ENCODE data around the gene IL2RA. TPM values are rescaled to one million over a fixed set of nuclear protein-coding genes. Genes with fewer than 3 reads are reported as not detected.

Gene IL2RA
- total and polyA plus RNA-seq, 2 donors (not counting 3 experiments of a cell fraction or from before 2014, with no cell fraction given): not detected

- no peak overlapping the region for H3K4me2 ChIP-seq (ENCODE audit: insufficient read depth, low read length)
- intact Hi-C loops (cut with micrococcal nuclease) (no loop called here), dilution Hi-C loops (cut with MboI; ENCODE audit: extremely low pct_ligation_motif_present, low sequenced_read_pairs) (no loop called here)
- H3K27ac ChIP-seq (ENCODE audit: insufficient read depth, low read depth, low read length): no peak overlapping the region
- BruUV-seq (replicated peaks): no TSS peak
- DNase-seq (ENCODE audit: low read depth, low spot score) (no peak), FAIRE-seq (no peak)
- no peaks in the 10 kb centered on the region for H3K4me1 ChIP-seq (ENCODE audit: control insufficient read depth, extremely low read depth, insufficient read depth, low read length)
- no peak overlapping the region for H3K9ac ChIP-seq (replicated peaks; ENCODE audit: extremely low read depth, insufficient read depth, low read length)
- H4K20me1 ChIP-seq (replicated peaks; ENCODE audit: control insufficient read depth, extremely low read depth, insufficient read depth, low read length): no peaks in the 10 kb centered on the region
- no peaks in the 10 kb centered on the region for H3K79me2 ChIP-seq (ENCODE audit: control insufficient read depth, insufficient read depth, low read length)
- H3K36me3 ChIP-seq (ENCODE audit: control insufficient read depth in 2 of 2, extremely low read depth in 1 of 2, insufficient read depth in 2 of 2, low read length in 2 of 2): no peaks in the 10 kb centered on the region
- H3K27me3 ChIP-seq (ENCODE audit: control insufficient read depth in 2 of 2, insufficient read depth in 2 of 2, low read length in 2 of 2): peaks cover 6 to 9% of the 10 kb centered on the region in 2 experiments
- no peak overlapping the region for H2AFZ ChIP-seq (ENCODE audit: low read depth, low read length)
- POLR2A ChIA-PET: no interaction called here
- H3K9me3 ChIP-seq (replicated peaks; ENCODE audit: control insufficient read depth, insufficient read depth, low read length): no peaks in the 10 kb centered on the region
- no peaks in the 10 kb centered on the region for H3K9me1 ChIP-seq (replicated peaks; ENCODE audit: control insufficient read depth, extremely low read depth, insufficient read depth, low read length)
- H3K4me3 ChIP-seq (replicated peaks in 1 of 3; ENCODE audit: insufficient read depth in 1 of 3, low read depth in 1 of 3, low read length in 3 of 3): no peak overlapping the region
- TF ChIP-seq JUN (IDR thresholded peaks at IDR 0.05; ENCODE audit: borderline replicate concordance, insufficient read depth, insufficient read length, low read depth) (no peak), MYC (IDR thresholded peaks at IDR 0.05; ENCODE audit: low read depth, low read length) (no peak), EZH2 (IDR thresholded peaks at IDR 0.05; ENCODE audit: borderline replicate concordance, low read depth, low read length, severe bottlenecking) (no peak), MAX (IDR thresholded peaks at IDR 0.05; ENCODE audit: insufficient read depth, insufficient read length) (no peak), CTCF (IDR thresholded peaks at IDR 0.05; ENCODE audit: extremely low read depth in 1 of 2, insufficient read depth in 1 of 2, low read depth in 1 of 2, low read length in 2 of 2) (no peak), FOS (IDR thresholded peaks at IDR 0.05; ENCODE audit: borderline replicate concordance, insufficient read depth, low read length) (no peak), GATA2 (IDR thresholded peaks at IDR 0.05; ENCODE audit: insufficient read depth, insufficient read length, low read depth, low read length) (no peak), POLR2A (IDR thresholded peaks at IDR 0.05; ENCODE audit: low read depth, low read length) (no peak), POLR2AphosphoS5 (IDR thresholded peaks at IDR 0.05; ENCODE audit: insufficient read depth, low read depth, low read length) (no peak)
- CTCF ChIA-PET: no interaction called here
These were observed 26.1 kb downstream of the IL2RA start for GRCh38 chr10:6035931-6036575.

All from endothelial cell of umbilical vein (primary cell).